Caco-2 (cell line): Measurements from ENCODE around the gene TMEM100. TPM values are rescaled to one million over a fixed set of nuclear protein-coding genes. Genes with fewer than 3 reads are reported as not detected.

Experiments
- total RNA-seq: library from RNA; stranded (reverse); gene quantifications from 2 replicates; pipeline ENCODE4 v1.2.3, GENCODE V29; 2022

Gene TMEM100
- total RNA-seq, 1 experiment from 2014 or later = not detected

Other genes with a start within 250 kb of the TMEM100 start
- not detected in 2 replicates for gene SMIM36, start 211.4 kb downstream of the TMEM100 start, total RNA-seq
- gene PCTP, start 28.2 kb upstream of the TMEM100 start, total RNA-seq = 15.7 and 16.7 TPM in 2 replicates